ENCODE results near the gene DNAH6.
"Not testable (repeated sequence)": the region's sequence is repeated elsewhere in the genome, so short reads cannot be mapped to it uniquely, and the experiment has no call there.

The DNAH6 gene

DNA sequence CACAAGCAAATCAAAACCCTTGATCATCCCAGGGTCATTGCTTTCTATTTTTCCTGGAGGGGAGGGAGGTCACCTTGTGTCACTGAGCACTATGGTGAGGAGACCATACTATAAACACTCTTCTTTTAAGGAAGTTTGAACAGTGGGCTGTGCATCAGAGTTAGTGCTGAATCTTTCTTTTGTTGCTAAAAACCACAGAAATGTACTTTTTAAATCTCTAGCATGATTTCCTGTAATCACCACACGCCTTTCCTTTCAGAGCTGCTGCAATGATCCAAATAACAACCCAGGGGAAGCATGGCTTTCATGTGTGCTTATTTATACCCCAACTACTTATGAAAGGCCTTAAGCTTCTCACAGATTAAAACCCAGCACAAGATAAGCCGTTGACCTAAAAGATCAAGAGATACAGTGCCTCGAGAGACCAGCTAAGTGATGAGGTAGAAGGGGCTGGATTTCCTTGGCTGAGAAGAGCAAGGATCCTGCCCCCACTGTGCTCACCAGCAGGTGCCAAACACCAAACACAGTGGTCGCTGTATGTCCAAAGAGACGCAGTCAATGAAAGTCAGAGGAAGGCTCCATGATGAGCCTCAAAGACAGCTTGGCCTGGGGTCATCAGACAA, 329.9 kb downstream of the DNAH6 start:
- DNase-seq: peak; percentile 22 to 86 (median 58)

GRCh38 chr2:84846741-84847142, 330.4 kb downstream of the DNAH6 start:
- DNase-seq: no peak

DNA sequence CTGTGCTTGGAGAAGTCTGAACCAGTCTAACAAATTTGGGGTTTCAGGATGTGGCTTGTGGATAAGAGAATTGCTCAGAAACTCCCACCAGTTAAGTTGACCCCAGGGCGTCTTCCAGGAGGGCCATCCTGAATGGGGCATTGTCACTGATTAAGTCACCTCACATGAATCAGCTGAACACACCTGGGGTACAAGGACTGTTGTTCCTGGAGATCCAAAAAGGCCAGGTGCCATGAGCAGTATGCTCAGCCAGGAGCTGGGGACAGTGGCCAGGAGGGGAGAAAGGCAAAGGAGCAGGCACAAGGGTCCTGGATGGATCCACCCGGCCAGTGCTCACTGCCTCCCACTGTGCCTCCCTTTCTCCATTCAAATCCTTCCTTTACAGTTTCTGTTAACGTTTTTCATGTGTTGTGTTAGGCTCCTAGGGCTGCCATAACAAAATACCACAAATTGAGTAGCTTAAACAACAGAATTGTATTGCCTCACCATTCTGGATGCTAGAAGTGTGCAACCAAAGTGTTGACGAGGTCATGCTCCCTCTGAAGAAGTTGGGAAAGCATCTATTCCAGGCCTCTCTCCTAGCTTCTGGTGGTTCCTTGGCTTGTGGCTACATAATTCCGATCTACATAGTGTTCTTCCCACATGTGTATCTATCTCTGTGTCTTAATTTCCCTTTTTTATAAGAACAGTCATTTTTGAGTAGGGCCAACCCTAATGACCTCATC, 331.2 kb downstream of the DNAH6 start:
- no peak for DNase-seq

DNA sequence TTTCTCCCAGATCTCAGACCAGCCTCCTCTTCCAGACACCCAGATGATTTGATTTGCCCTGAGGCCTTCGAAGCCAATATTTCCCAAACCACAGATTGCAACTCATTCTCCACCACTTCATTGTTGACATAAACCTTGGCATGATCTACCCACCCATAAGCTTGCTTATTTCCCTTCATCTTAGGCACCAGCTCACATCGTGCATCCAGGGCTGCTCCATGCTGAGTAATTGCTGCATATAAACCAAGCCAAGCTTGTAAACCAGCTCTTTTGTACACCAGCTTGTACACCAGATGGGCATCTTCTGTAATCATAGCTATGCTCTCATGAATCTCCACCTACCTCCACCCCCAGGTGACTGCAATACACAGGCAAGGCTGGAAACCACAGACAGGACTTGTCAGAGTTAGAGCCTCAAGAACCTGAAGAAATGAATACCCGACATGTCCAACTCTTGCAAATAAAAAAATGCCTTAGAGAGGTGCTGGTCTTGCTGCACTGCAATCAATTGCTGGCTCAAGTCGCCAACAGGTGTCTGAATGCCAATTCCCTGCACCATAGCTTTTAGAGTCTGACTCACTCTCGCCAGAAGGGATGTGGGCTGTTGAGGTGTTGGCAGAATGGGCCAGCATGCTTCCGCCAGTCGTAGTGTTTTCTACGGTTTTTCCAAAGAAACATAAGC, 333.1 kb downstream of the DNAH6 start:
- DNase-seq: peak in 4 of 6 experiments; percentile 15 to 53 (median 46)

DNA sequence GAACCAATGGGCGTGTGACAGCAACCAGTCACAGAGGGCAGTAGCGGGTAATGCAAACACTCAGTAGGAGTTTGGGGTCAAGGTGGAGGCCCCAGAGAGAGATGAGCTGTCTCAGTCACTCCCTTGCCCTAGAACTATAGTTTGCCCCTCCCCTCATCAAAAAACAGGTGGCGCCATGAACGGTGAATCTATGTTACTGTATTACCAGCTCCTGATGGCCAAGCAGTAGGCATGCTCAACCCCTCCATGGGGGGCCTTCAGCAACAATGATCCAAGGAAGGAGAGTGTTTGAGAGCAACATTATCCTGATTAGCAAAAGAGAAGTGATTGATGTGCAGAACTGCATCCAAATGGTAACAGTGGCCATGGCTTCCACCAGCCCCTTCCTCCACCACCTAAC, 334.2 kb downstream of the DNAH6 start:
- no peak for DNase-seq

DNA sequence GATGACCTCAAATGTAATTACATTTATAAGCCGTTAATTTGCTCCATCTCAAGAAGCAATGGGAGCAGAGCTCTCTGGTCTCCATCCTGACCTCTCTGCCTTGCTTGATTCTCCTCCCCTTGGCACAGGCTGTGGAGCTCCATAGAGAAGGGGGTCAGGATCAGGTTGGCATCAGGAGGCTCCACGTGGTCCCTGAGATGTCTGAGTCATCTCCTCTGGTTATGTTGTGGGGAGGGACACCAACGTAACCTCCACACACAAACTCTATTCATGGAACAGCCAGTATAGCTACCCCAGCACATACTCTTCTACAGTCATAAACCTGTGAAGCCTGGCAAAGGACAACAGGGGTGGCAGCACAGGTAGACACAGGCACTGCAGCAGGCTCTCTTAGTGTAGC, 335.6 kb downstream of the DNAH6 start:
- no peak for DNase-seq

DNA sequence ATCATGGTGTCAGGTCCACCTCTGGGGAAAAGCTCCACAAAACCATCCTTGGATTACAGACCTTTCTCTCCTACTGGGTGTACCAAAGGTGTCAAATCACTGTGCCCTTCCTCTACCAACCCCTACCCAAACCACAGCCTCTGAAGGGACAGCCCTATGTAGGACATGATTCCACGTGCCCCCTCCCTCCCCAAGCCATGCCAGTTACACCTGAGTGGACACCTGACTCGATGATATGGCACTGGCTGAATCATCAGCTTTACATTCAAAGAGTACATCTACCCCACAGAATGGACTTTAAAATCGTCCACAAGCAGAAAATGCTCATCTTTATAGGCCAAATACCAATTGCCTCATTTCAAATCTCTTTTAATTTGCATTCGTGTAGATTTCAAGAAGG, 338.6 kb downstream of the DNAH6 start:
- peak in 1 of 6 experiments; percentile 24 for DNase-seq

DNA sequence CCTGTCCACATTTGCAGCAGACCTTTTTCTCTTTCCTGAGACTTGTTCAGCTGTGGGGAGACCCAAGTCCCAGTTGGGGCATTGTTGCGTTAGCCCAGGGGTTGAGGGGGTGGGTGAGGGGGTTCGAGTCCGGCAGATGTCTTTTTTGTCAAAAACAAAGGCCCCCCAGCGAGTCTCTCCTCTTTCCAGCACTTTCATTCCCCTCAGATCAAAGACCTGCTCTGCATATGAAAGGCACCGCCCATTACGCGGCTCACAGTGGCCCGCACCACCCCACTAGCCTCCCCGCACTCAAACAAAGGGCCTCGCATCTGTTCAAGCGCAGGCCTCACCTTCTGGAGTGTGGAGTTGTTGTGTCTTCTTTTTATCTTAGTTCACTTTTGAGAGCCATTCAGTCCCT, 339.4 kb downstream of the DNAH6 start:
- peak in 5 of 6 experiments; percentile 27 to 49 (median 36) for DNase-seq

DNA sequence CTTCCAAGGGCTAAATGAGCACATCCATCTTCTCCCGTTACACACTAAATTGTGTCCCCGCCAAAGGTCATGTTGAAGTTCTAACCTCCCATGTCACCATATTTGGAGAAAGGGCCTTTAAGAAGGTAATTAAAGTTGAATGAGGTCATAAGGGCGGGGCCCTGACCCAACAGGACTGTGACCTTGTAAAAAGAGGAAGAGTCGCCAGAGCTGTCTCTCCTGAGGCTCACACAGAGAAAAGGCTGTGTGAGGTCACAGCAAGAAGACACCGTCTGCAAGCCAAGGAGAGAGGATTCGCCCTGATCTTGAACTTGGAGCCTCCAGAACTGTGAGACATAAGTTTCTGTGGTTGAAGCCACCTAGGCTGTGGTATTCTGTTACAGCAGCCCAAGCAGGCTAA, 340.5 kb downstream of the DNAH6 start:
- peak in 2 of 6 experiments; percentile 23 to 31 for DNase-seq

DNA sequence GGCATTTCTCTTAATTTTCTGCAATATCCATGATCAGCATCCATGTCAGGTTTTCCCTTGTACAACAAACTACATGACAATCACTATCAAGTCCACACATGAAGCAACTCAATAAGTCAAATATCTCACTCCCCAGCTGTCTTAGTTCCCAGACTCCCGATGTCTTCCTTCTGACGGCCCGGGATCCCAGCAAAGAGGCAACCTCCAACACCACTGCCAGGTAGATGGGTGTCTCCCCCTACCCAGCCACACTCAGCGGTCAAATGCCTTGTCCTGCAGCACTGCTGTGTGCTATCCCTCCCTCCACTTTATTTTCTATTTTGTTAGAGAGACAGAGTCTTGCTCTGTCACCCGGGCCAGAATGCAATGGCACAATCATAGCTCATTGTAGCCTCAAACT, 341.3 kb downstream of the DNAH6 start:
- no peak for DNase-seq

- DNase-seq: no peak
These were observed 341.8 kb downstream of the DNAH6 start for GRCh38 chr2:84858123-84858522.

DNA sequence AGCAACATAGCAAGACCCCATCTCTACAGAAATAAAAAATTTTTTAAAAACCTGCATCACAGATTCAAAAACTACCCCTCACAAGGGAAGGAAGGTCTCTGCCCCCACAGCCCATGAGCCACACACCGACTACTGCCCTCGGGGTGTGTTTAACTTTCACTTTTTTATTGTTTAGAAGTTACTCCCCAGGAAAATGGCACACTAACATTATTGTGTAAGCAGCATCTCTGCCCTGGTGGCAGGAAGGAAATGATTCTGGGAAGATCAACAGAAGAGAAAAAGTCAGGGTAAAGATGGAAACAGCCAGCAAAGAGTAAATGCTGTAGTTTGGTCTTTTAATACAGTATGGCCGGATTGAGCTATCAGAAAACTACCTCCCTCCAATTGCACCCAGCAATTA, 342.6 kb downstream of the DNAH6 start:
- peak in 1 of 6 experiments; percentile 12 for DNase-seq

- peak in 2 of 6 experiments; percentile 17 to 33 for DNase-seq
These were observed 345.2 kb downstream of the DNAH6 start for GRCh38 chr2:84861539-84861938.

DNA sequence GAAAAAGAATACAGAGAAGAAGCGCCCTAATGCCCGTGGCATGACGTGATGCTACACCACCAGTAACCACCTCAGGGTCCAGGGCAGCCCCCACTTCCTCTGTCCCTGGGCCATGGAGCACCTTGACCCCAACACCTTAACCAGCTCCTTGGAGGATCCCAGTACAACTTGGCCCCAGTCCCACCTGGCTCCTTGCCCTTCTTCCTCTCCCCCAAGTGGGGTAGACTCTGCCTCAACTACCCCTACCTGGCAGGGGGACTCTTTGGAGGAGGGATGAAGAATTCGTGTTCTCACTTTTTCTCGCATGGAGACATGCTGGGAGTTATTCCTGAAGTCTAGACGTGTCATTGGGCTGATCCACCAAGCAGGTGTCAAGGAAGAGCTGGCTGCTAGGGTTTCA, 345.7 kb downstream of the DNAH6 start:
- peak in 1 of 6 experiments; percentile 33 for DNase-seq

GRCh38 chr2:84865181-84865783, 349.0 kb downstream of the DNAH6 start:
- DNase-seq: peak in 3 of 6 experiments; percentile 43 to 59 (median 58)

GRCh38 chr2:84866122-84866521, 349.8 kb downstream of the DNAH6 start:
- no peak for DNase-seq

DNA sequence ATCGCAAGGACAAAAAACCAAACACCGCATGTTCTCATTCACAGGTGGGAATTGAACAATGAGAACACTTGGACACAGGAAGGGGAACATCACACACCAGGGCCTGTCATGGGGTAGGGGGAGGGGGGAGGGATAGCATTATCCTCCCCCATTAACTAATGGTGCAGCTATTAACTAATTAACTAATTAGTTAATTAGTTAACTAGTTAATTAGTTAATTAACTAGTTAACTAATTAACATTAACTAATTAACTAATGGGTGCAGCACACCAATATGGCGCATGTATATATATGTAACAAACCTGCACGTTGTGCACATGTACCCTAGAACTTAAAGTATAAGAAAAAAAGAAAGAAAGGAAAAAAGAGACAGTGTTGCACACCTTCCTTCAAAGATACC, 352.0 kb downstream of the DNAH6 start:
- not testable (repeated sequence) for DNase-seq

Measured in stimulated activated naive CD4-positive, alpha-beta T cell (primary cell).